Kidney glomerular epithelial cell (primary cell): ENCODE measurements around the gene BRI3BP.

Experiments used
- DNase-seq: peaks from one replicate; lab custom pipeline; 2025; lab: John Stamatoyannopoulos, UW

The BRI3BP gene

GRCh38 chr12:124993626-124994436 lies at the start of gene BRI3BP:
Gene BRI3BP, plus strand, starts transcription at chr12:124993645. Its CDS starts 146 bp downstream, at chr12:124993791.
- peak; percentile 35 for DNase-seq

- no peak for DNase-seq
Measured at GRCh38 chr12:124946447-124946793, 47.0 kb upstream of the BRI3BP start.

DNA sequence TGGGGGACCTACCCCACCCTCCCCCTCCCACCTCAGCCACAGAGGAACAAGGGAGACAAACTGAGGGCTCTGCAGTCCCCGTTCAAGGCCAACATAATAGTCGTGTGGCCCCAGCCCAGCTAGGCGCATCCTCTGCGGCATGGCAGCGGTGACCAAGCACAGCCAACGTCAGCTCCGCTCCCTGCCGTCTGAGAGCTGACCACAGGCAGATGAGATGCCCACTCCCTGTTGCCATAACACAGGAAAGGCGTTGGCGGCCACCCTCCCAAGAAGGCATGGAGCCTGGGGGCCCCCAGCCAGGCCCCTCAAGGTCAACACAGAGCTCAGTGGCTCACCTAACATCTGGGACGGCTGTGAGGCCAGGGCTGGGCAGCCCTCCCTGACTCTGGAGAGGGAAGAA lies 46.4 kb upstream of the BRI3BP start:
- no peak for DNase-seq

- no peak for DNase-seq
Measured at GRCh38 chr12:124947561-124948398, 45.7 kb upstream of the BRI3BP start.

DNA sequence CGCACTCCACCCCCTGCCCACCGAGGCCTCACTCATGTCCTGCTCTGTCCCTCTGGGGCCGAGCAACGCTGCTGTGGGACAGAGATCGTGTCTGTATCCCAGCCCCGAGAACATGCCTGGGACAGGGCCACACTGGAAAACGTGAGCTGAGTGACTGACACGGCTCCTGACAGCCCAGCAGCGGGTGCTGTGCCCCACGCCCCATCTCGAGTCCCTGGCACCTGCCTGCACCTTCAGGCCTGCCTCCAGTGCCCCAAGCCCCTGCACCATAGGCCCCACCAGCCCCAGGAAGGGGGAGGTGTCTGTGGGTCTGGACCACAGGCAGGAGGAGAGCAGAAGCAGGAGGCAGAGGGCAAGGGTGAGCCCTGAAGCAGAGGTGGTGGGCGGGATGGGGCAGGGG lies 44.4 kb upstream of the BRI3BP start:
- no peak for DNase-seq

GRCh38 chr12:124949779-124950728 lies 43.4 kb upstream of the BRI3BP start:
- no peak for DNase-seq

DNA sequence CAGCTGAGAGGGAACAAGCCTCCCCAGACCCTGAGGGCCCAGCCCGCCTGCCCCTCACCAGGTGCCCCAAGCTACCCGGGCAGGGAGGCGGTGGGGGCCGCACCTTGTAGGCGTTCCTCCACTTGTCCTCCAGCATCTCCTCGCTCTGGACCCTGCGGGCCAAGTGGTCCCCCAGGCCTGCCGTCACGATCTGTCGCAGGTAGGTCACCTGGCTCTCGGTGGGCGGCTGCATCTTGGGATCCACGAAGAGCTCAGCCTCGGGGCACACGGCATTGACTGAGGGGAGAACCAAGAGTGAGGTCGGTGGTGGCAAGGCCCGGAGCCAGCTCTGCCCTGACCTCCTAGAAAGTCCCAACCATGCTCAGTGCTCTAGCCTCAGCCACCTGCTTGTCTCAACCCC lies 41.1 kb upstream of the BRI3BP start:
- DNase-seq: no peak

GRCh38 chr12:124952801-124953200 lies 40.6 kb upstream of the BRI3BP start:
- DNase-seq: no peak

- no peak for DNase-seq
Measured at GRCh38 chr12:124953689-124954405, 39.6 kb upstream of the BRI3BP start.

GRCh38 chr12:124954771-124955170 lies 38.7 kb upstream of the BRI3BP start:
- no peak for DNase-seq

GRCh38 chr12:124956571-124956970 lies 36.9 kb upstream of the BRI3BP start:
- DNase-seq: no peak

DNA sequence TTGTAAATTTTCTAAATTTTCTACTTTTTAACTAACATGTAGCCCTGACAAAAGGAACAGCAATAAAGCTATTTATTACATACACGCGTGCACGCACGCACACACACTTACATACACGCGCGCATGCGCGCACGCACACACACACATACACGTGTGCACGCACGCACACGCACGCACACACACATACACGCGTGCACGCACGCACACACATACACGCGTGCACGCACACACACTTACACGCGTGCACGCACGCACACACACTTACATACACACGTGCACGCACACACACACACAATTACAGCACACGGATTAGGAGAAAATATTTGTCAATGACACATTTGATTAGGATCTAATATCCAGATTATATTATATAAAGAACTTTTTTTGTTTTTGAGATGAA lies 32.4 kb upstream of the BRI3BP start:
- no peak for DNase-seq

GRCh38 chr12:124963211-124963610 lies 30.2 kb upstream of the BRI3BP start:
- no peak for DNase-seq

DNA sequence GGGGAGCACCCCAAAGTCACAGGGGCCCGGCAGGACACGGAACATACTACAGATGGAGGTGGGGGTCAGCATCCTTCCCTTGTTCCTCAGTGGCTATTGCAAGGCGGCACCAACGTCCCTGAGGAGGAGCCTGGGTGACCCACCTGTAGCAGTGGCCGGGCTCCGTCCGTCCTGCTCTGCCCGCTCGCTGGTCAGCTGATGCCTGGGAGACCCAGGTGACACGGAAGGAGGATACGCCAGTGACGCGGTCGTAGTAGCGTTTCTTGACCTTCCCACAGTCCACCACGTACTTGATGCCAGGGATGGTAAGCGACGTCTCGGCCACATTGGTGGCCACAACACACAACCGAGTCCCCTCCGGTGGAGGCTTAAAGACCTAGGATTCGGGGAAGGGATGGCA lies 29.2 kb upstream of the BRI3BP start:
- no peak for DNase-seq

GRCh38 chr12:124964836-124965462 lies 28.5 kb upstream of the BRI3BP start:
- DNase-seq: no peak

GRCh38 chr12:124967016-124967739 lies 26.3 kb upstream of the BRI3BP start:
- DNase-seq: no peak

DNA sequence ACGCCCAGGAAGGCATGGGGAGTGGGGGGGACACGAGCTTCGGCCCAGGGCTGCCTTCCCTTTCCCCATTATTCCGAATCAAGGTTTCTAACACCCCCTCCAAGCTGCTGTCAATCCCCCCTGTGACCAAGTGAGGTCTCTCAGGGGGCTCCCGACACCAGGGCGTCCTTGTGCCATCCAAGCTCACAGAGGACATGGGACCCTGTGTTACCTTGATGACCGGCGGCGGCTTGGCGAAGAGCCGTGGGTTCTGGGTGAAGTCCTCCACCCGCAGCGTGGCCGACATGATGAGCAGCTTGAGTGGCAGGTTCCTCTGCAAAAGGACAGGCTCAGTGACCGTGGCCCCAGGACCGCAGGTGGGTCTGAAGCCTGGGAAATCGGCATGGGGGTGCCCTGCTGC lies 24.8 kb upstream of the BRI3BP start:
- no peak for DNase-seq

DNA sequence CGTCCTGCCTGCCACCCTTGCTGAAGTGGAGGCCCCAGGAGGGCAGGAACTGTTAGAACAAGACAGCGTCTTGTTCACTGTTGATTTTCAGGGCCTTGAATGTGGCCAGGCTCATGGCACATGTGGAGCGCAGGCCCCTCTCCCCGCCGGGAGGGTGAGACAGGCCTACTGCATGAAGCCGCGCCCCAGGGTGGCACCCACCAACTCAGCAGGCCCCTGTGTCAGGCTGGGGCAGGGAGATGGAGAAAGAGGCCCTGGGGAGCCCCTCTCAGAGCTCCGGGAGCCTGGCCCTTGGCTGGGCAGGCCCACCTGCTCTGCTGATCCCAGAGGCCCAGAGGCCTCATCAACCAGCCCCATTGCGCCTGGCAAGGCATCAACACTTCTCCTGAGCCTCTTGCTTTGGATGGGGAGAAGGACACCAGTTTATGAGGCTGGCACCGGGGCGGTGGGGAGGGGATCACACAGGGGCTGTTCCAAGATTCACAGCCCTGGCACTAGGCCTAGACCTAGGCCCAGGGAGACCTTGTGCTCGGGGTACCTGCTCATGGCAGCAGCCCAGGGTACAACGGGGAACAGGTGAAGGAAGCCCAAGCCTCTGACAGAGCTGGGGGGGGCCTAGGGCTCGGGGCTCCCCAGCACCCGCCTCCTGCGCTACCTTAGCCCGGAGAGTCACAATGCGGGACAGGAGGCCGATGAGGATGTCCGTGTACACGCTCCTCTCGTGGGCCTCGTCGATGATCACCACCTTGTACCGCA lies 22.6 kb upstream of the BRI3BP start:
- no peak for DNase-seq

- no peak for DNase-seq
Measured at GRCh38 chr12:124971603-124972002, 21.8 kb upstream of the BRI3BP start.

DNA sequence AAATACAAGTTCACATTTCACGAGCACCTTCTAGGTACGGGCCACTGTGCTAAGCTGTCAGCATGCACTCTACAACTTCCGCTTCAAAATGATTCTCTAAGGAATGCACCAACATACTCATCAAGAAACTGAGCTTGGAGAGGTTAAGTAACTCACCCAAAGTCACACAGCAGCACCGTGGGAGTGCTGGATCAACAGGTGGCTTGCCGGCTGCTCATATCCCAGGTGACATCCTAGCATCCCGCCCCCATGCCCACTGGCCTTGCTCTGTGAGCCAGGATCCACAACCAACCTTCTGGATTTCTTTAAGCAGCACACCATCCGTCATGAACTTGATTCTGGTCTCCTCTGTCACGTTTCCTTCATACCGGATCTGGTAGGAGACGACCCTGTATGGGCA lies 21.2 kb upstream of the BRI3BP start:
- DNase-seq: no peak
